Testis (tissue), 2 donors: Measurements from ENCODE around the gene SMYD4.
"Not testable (repeated sequence)": the region's sequence is repeated elsewhere in the genome, so short reads cannot be mapped to it uniquely, and the experiment has no call there.

Experiments
- CTCF ChIP-seq, 3 experiments: fragments of 450-650 bp in 2 of 3; fragments of 200-600 bp in 1 of 3; sonication (generic) in 1 of 3; IDR thresholded peaks; one replicate each; pipeline ENCODE4 v1.5.1; 2016 to 2019; ENCODE audit warnings: antibody characterized with exemption in 3 of 3, mild to moderate bottlenecking in 2 of 3, moderate library complexity in 1 of 3
- POLR2A ChIP-seq: fragments of 450-650 bp; IDR thresholded peaks from one replicate; pipeline ENCODE4 v1.6.1; 2017; ENCODE audit warnings: antibody characterized with exemption, mild to moderate bottlenecking, moderate library complexity

- TF ChIP-seq POLR2A; CTCF (IDR thresholded peaks at IDR 0.05): not testable (repeated sequence)
These were observed 65.0 kb downstream of the SMYD4 start for GRCh38 chr17:1764705-1765104.
